GM21619 (cell line): ENCODE results near the gene RBBP7.

Source experiments
- ATAC-seq: cut with Tn5 transposase; IDR thresholded peaks from one replicate; pipeline ENCODE4 v1.9.1; 2021; ENCODE audit not compliant: unreplicated experiment

RBBP7 gene

DNA sequence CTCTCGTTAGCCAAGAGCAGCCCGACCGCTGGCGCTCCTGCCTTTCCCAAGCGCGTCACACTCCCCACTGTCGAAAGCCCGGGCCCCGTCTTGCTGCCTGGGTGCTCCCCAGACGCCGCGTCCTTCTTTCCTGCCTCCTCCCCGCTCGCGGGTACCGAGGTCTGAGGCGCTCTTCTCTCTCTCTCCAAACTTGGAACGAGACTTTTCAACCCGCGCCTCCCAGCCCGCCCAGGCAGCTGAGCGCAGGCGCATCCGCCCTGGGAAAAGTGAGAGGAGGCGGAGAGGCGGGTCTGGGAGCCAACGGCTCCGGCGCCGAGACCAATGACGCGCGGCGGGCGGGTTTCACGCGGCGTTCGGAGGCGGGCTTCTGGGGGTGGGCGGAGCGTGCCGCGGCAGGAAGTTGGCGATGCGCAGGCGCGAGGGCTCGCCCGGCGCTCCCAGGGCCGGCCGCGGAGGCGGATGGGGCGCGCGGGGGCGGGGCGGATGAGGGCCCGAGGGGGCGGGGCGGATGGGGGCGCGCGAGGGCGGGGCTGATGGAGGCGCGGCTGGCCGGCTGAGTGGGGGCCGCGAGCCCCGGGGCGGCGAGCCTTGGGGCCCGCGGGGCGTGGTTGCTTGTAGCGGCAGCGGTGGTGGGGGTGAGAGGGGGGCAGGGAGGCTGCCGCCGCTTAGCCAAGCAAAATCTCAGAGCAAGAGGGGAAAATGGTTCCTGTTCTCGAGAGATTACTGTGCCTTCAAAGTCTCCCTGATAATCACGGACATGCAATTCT is at the start of gene RBBP7:
Gene RBBP7 (minus strand): TSS at position 268 of the 767 bp plus-strand sequence. CDS start 309 bp downstream, outside the sequence.
- peak; percentile 75 for ATAC-seq

DNA sequence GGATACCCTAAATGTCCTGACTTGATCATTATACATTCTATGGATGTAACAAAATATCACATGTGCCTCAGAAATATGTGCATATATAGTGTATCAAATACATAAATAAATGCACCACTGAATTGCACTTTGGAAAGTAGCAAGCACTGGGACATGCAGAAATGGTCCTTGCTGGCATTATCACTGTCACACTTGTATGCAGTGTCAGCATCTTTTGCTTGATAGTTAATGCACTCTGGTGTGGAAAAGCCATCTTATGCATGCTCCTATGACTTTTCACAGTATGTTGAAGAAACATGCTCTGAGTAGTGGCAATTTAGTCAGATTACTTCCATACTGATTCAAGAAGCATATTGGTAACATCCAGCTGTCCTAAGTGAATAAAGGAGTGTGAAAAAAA is 48.8 kb upstream of the RBBP7 start:
- no peak for ATAC-seq

DNA sequence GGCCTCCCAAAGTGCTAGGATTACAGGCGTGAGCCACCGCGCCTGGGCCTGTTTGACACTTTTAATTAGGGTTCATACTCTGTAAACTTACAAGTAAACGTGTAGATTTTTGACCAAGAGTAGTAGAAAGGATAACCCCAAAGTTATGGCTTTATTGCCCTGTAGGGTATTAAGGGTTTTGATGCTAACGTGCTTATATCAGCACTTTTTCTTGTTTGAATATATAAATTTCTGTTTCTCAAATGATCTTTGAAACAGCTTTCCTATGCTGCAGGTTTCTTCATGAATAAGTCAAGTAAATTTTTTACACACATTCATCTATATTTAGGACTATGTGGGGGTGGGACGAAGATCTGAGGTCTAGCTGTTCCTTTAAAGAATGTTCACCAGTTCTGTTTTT is 47.0 kb upstream of the RBBP7 start:
- no peak for ATAC-seq

DNA sequence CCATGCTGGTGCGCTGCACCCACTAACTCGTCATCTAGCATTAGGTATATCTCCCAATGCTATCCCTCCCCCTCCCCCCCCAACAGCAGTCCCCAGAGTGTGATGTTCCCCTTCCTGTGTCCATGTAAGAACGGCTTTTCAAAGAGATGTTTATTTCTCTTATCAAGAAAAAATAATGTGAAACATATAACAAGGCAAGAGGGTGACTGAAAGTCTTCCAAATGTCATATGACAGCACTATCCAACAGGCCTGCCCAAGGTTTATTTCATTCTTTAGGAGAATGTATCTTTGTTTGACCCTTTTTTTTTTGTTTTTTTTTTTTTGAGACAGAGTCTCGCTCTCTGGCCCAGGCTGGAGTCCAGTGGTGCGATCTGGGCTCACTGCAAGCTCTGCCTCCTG is 46.4 kb upstream of the RBBP7 start:
- ATAC-seq, result no peak

DNA sequence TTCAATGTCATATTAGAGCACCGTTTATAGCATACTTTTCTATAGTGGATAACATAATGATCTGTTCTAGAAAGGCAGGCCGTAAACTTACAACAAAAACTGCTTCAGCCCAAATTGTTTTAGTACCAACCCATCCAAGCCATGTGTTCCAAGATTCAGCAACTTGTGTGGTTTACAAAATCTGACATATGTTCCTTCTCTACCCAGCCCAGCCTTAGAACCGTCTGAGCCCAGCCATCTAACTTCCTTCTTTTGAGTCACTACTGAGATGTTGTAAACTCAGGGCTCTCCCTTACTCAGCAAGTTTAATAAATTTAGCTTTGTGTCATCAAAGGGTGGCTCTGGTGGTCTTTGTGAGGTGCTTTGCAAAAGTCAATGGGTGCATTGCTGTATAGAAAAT is 43.9 kb upstream of the RBBP7 start:
- ATAC-seq, result no peak

DNA sequence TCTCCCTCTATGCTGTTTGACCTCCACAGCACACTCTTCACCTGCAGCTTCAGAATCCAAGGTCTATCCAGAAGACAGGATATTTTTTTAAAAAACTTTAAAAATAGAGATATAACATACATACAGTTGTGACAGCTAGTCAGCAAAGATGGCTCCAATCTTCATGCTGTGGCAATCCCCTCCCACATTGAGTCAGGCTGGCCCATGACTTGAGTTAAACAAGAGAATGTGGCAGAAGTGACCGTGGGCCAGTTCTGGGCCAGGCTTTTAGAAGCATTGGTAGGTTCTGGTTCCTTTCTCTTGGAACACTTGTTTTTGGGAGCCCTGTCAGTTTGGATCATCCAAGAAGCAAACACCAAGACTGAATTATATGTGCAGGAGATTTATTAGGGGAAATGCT is 40.2 kb upstream of the RBBP7 start:
- no peak for ATAC-seq

DNA sequence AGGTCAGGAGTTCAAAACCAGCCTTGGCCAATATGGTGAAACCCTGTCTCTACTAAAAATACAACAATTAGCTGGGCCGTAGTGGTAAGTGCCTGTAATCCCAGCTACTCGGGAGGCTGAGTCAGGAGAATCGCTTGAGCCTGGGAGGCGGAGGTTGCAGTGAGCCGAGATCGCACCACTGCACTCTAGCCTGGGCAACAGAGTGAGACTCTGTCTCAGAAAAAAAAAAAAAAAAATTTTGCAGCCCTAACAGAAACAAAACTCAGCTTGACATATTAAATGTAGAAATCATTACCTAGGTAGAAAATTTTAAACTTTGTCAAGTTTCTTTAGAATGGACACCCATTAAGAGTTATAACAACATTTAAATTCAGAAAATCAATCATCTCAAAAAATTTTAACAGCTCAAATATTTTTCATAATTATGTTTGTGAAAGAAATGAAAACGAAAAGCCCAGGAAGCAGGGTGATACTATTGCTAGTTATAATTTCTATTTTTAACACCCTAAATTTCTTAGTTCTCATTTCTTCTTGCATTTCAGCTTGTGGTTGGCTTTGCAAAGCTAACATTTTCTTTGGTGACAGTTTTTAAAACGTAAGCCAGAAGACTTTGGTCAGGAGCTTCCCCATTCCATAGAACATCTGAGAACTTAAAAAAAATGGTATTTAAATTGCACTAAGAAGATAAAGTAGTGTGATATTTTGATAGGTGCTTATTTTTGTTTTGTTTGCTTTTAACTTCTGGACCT is 33.3 kb upstream of the RBBP7 start:
- ATAC-seq, result peak; percentile 69

DNA sequence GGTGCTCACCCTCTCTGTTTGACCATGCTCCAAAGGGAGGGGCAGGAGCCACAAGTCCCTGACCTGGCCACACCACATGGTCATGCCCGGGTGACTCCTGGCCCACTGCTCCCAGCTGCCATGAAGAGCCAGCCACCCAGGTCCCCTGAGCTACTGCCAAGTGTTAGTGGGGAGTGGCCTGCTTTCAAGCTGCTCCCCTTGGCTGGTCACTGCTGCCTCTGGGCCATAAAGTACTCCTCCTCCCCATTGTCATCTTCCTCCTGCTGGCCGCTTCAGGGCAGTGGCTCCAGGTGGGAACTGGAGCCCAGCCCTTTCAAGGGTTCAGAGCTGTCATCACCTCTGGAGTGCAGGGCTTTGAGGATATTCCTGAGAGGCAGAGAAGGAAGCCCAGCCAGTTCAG is 27.3 kb upstream of the RBBP7 start:
- no peak for ATAC-seq

DNA sequence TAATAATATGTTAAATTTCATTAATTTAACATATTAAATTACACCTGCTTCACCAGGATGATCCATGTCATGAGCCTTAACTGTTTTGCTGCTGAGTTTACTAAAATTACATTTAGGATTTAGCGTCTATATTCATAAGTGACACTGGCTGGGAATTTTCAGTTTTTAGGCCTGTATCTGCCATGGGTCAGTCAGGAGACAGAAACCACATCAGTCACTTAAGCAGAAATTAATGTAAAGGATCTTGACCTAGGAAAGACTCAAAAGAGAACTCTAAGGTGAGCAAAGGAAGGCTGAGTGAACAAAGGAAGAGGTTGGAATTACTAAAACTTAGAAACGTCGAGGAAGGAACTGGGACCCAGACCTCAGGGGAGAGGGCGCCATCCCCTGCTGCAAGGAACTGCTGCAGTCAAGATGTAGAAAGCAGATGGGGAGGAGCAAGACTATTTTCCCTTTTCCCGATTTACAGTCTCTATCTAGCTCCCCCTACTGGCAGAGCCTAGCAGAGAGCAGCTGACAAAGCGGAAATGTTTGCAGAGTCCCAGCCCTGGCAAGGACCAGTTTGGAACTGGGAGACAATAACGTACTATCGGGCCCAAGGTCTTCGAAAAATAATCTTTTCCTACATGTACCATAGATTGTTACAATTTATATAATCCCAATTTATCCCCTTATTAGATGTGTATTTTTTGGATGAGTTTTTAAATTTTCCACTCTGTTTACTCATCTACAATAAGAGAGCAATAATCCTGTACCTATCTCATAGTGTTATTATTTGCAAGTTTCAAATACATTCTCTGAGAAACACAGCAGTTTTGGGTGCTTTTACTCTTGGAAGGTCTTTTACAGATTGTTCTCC is 22.6 kb upstream of the RBBP7 start:
- ATAC-seq, result peak; percentile 88

DNA sequence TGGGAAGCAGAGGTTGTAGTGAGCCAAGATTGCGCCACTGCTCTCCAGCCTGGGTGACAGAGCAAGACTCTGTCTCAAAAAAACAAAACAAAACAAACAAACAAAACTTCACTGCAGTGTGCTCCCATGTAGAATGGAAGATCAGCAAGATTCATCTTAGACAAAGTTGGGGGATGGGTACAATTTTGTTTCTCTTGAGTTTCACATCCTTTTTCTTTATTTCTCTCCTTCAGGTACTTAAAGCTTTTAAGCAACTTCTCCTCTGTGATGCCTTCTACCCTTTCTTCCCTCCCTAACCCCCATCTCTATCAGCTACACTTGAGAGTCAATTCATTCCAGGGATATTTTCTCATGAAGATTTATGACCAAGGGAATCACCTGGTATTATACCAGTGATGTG is 15.5 kb upstream of the RBBP7 start:
- ATAC-seq, result no peak

DNA sequence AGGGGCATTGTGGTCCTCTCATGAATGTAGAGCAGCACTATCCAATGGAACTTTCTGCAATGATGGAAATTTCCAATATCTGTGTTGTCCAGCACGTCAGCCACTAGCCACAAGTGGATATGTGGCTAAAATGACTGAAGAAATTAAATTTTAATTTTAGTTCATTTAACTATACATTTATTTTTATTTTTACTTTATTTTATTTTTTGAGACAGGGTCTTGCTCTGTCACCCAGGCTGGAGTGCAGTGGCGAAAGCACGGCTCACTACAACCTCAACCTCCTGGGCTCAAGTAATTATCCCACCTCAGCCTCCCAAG is 13.3 kb upstream of the RBBP7 start:
- no peak for ATAC-seq

DNA sequence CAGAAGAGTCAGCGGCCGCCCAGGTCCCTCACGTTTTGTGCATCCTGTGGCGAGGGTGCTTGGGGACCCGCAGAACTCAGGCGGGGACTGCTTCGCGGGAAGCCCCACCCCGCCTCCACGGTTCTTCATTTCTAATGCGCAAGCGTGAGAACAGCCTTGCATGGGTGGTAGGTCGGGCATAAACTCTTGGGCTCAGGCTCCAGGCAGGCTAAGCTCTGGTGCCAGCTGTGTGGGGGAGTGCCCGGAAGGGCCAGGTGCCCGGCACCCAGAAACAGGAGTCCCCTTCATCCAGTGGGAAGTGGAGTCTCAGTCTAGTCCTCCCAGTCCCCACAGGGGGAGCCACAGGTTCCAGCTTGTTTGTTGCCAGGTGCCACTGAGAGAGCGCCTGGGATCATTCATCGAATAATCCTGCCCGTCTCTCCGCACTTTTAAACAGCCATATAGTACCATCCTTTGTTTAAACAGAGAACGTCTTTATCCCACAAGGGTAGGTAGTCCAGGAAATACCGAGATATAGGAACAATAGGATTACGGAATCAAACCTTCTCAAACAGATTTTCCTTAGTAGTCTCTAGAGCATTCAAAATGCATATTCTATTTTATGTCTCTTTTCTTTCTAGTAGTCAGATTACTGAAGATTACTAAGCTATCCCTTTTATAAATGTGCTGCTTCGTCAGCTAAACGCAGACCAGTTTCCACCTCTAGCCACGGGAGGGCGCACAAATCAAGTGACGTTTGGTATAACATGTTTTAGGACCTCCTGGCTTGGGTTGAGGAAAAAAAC is 12.7 kb upstream of the RBBP7 start:
- ATAC-seq, result peak; percentile 73

DNA sequence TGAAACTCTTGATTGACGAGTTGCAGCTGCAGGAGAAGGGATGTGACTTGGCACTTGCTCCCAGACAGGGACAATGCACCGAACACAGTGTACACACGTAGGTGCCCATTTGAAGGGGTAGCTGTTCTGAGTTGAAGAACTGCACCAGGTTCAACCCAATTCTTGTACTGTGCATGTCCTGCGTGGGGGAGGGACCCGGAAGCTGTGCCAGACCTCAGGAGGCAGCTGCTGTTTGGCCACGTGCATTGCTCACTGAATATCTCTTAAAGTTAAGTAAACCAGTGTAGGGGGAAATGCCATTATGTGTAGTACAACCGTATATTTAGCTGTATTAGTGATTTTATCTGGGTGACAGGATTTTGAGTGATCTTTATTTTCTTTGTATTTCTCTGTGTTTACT is 12.0 kb upstream of the RBBP7 start:
- no peak for ATAC-seq

DNA sequence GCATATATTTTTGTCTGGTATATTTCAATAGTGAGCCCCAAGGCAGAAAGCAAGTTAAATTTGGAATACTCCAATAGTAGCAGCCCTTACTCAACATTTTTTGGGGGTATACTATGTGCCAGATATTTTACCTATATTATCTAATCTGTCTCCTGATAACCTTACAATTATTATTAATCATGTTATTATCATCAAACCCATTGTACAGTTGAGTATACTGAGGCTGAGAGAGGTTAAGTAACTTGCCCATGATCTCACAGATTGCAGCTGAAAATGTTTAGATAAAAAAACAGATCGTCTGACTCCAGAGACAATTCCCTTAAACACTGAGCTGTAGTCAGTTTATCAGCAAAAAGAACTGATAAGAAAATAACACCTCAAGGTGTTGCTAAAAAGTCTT is 6.5 kb upstream of the RBBP7 start:
- no peak for ATAC-seq

DNA sequence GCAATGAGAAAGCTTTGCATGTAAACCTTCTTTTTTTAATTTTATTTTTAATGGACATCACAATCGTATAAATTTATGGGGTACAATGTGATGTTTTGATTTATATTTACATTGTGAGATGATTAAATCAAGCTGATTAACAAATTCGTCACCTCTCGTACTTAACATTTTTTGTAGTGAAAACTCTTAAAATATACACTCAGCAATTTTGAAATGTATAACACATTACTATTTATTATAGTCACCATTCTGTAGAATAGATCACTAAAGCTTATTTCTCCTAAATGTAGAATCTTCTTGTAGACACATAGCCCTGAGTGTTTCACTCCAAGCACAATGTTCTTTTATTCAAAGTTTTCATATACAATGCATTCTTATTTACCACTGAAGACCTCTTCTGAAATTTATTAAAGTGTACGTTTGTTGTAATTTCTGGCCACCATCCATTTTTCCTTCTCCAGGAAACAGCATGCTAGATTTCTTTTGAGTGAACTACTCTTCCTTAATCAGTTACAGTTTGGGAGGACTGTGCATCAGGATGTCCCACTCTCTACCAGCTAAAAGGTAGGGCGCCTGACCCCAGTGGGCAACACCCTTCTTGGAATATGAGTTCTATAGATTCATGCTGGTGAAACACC is 4.4 kb upstream of the RBBP7 start:
- no peak for ATAC-seq

DNA sequence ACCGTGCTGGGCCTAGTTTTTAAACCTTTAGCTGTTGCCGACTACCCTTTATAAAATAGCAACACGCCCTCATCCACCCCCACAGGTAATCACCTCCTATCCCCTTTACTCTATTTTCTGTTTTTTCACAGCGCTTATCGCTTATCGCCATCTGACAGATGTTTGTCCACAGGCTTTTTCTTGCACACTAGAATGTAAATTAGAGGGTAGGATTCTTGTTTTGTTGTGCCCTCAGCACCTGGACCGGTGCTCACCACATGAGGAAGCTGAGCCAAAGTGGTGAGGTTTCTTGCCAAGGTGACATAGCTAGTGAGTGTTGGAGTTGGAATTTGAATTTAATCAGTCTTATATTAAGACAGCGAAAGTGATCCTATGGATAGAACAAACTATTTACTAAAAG is 2.9 kb upstream of the RBBP7 start:
- no peak for ATAC-seq

DNA sequence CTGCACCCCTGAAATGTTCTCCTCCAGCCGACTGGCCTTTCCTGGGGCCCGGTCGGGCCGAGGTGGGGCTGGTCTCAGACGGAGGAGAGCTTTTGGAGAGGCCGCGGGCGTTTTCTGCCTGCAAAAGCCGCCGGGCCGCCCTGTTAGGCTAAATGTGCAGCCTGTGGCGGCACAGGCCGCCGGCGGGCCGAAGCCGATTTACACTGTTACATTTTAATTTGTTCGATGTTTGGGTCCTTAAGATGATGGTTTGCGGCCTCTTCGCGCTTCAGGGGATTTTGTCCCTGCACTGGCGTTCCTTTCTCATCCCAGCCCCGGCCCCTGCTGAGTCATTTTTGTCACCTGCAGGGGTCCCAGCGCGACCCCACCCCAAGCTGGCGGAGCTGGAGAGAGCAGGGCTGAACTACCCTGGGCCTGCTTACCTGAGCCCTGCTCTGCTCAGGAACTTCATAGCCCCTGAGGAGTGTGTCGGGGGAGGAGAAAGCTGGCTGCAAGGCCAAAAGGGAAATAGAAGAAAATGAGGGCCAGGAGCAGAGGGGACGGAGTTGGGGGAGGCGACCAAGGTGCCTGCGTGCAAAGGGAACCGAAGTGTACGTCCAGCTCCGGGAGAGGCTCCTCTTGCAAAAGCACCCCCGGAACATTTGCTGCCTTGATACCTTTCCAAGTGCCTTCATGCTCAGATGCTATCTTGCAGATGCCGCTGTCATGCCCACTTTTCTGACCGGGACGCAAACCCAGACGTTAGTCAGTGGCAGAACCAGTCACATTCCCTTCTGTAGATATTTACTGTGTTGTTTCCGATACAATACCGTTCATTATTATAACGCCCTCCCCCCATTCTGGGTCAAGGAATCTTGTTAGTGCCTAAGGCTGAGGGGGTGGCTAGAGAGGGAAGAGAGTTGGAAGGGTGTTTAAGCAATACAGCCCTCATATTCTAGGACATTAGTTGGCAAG is 977 bp upstream of the RBBP7 start:
- peak; percentile 11 for ATAC-seq

DNA sequence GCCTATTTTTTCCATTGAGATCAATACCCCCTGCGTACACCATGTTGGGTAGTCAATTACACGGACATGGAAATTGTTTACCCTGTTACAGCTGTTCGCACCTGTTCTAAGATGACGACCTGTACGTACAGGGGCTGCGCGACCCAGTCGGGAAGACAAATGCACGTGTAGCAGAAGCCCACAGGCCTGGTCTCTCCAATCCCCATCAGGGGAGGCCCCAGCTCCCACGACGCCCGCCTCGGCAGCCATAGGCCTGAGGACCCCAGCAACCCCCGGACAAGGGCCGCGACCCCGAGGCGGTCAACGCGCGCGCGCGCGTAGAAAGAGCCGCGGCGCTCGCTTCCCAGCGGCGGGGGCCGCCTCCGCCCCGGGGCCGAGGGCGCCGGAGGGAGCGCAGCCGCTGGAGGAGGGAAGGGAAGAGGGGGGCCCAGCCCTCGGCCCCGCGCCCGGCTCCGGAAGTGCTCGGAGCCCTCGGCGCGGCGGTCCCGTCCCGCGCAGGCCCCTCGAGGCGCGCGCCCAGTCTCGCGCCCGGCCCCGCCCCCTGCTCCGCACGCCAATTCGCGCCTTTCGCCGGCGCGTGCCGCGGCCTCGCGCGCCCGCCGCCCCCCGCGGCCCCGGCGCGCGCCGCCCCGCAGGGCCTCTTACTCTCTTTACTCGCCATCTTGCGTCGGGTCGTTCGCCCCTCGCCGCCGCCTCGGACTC is 618 bp downstream of the RBBP7 start:
- peak; percentile 43 for ATAC-seq

DNA sequence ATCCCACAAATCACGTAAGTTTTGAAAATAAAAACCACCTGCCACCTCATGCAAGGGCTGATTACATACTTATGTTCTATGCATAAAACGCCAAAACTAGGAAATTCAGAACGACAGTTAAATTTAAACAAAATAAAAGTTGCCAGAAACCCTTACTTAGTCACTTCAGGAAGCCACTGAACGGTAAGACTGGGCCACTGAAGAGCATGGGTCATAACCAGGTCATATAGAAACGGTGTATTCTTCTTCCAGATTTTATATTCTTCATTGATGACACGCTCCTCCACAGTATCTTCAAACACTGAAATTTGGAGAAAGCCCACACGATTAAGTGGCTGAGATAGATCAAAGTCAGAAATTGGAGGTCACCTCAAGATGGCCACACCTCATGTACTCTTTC is 1.2 kb downstream of the RBBP7 start:
- no peak for ATAC-seq
